ENCODE data around the gene ROM1.
A peak's percentile ranks its signal among the peaks of the same experiment; 100 is the strongest.
"Not testable (repeated sequence)": the region's sequence is repeated elsewhere in the genome, so short reads cannot be mapped to it uniquely, and the experiment has no call there.

Gene ROM1

DNA sequence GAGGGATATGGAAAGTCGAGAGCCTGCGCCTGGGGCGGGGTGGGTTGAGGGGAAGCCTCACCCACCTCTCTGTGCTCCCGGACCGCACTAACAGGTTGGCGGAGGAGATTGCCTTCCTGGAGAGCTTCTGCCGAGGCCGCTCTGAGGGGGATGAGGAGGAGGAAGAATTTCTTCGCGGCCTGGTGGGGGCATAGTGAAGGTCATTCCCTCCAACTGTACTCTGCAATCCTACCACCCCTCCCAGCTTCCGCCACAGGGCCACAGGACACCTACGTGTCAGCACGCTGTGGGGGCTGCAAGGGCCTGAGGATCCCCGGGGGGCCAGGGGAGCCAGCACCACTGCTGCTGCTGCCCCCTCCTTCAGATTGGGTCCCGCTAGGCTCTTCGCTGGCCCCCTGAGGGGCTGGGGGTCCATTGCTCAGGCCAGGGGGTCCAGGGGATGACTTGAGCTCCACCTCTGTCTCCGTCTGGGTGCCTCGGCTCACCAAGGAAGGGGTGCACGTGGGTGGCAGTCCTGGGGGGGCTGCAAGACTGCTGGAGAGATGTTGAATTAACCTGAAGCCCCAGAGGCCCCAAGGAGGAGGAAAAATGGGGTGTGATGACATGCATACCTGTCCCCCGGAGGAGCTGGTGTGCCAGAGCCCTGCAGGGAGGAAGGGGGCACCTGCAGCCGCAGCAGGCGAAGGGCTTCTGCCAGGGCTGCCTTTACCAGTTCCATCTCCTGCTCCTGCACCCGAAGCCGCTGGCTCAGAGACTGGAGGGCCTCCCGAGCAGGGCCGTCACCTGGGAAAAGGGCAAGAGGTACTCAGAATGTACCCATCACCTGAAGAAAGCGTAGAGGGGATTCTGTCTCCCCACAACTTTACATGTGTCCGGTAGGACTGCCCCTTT is 2.0 kb upstream of the ROM1 start:
- no peak for DNase-seq

DNA sequence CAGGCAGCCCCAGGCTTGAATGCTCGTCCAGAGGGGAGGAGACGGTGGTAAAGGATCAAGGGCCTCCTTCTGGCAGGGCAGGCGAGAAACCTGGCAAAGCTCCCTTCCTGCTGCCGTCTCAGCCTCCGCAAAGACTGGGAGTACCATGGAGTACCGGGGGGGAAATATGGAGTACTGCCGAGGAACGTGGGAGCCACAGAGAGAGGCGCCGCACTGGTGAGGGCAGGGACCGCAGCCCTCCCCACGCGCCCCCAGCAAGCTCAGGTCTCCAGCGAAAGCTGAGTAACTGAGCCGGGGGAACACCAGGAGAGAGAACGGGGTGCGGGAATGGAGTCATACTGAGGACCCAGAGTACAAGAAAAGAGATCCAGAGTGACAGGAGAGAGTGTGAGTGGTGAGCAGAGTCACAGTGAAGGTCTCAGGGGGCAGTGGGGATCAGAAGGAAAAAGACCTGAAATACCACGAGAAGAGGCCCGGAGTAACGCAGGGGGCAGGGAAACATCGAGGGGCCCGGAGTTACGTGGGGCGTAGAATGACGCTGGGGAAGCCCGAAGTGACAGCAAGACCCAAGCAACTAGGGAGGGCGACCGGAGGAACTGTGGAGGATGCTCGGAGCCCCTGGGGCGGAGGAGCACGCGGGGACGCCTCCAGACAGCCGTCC is 1.2 kb upstream of the ROM1 start:
- no peak for DNase-seq

DNA sequence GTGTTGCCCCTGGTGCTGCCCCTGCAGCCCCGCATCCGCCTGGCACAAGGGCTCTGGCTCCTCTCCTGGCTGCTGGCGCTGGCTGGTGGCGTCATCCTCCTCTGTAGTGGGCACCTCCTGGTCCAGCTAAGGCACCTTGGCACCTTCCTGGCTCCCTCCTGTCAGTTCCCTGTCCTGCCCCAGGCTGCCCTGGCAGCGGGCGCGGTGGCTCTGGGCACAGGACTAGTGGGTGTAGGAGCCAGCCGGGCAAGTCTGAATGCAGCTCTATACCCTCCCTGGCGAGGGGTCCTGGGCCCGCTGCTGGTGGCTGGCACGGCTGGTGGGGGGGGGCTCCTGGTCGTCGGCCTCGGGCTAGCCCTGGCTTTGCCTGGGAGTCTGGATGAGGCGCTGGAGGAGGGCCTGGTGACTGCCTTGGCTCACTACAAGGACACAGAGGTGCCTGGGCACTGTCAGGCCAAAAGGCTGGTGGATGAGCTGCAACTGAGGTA is 278 bp downstream of the ROM1 start:
- no peak for DNase-seq

DNA sequence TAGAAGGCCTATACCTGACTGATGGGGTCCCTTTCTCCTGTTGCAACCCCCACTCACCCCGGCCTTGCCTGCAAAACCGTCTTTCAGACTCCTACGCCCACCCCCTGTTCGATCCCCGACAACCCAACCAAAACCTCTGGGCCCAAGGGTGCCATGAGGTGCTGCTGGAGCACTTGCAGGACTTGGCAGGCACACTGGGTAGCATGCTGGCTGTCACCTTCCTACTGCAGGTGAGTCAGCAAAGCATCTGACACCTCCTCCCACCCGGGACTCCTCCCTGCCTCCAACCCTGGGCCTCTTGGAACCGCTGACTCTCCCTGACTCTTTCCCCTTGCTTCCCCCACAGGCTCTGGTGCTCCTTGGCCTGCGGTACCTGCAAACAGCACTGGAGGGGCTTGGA is 1.2 kb downstream of the ROM1 start:
- DNase-seq: no peak

DNA sequence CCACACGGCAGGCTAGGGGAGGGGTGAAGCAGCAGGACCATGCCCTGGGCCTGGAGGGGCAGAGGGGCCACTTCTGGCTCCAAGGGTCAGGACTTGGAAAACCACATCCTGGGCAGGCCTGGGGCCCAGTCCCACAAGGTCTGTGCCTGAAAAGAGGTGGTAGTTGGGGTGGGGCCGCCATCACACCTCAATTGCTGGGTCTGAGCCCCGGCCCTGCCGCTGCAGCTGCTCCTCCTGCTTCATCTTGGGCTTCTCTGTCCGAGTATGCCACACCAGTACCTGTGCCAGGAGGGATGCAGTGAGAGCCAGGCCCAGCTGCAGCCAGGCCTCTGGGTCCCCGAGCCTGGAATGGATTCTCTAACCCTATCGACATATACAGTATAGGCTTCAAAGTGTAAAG is 2.5 kb downstream of the ROM1 start:
- no peak for DNase-seq

DNA sequence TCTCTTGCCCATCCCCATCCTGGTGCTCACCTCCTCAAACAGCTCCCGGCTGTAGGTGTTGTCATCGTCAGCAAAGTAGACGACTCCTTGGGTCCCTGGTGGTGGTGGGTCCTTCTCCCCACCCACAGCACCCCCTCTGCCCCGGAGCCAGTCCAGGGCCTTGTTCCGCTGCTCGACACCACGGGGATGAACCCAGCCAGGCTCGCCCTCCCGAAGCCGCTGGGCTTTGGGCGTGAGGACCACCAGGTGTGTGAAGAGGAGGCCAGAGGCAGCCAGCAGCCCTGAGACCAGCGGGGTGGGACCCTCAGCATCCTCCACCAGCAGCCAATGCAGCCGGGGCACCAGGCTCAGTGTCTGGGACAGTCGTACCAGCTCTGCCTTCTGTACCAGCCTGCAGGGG is 3.9 kb downstream of the ROM1 start:
- DNase-seq: not testable (repeated sequence)

DNA sequence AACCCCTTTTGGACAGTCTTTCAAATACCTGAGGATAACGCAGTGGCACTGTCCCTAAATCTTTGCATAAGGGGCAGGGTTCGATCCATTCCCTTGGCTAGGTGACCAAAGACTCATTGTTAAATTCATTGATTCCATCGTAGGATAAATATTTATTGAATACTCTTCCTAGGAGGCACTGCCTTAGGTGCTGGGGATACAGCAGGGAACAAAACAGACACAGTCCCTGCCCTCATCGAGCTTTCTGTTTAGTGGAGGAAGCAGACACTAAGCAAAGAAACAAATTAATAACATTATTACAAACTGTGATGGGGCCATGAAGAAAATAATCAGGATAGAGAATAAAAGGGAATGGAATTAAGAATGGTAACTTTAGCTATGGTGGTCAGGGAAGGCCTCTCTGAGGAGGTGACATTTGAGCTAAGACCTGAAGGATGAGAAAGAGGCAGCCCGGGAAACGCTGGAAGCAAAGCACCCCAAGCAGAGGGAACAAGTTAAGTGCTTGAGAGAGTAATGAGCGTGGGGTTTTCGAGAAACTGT is 8.0 kb downstream of the ROM1 start:
- DNase-seq: no peak

DNA sequence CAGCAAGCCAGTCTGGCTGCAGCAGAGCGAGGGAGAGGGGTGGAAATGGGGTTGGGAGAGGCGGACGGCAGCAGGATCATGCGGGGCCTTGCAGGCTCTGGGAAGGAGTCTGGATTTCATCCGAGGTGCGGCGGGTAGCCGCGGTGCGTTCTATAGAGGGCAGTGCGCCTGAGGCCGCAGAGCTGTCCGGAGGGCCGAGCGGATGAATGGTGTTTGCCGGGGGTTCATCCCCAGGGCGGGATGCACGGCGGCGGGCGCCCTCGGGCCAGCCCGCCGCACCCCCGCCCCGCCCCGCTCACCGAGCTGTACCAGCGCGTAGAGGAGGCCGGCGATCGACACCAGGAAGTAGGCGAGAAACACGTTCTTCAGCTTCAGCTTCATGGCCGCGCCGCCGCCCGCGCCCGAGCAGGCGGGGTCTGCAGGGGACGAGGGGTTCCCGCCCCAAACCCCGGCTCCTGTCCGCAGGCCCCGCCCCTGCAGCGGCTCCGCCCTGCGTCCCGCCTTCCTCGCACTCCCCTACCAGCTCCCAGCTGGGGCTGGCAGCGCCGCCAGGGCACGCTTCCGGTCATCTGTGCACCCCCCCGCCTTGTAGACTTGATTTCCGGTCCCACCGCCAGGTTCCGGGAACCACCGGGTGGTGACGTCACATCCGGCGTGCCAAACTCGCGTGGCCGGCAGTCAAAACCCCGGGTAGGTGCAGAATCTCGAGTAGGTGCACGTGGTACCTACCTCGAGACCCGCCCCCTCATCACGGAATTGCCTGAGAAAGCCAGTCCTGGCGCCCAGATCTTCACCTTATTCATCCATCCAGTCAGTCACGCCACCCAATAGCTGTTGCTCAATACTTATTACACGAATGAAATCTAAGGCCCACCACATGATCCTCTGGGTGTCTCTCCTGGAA is 8.8 kb downstream of the ROM1 start, which contains the start of gene B3GAT3:
B3GAT3 (minus strand) TSS at position 420 of the 904 bp plus-strand sequence; CDS start at position 381, 39 bp downstream.
- peak; percentile 80 for DNase-seq

DNA sequence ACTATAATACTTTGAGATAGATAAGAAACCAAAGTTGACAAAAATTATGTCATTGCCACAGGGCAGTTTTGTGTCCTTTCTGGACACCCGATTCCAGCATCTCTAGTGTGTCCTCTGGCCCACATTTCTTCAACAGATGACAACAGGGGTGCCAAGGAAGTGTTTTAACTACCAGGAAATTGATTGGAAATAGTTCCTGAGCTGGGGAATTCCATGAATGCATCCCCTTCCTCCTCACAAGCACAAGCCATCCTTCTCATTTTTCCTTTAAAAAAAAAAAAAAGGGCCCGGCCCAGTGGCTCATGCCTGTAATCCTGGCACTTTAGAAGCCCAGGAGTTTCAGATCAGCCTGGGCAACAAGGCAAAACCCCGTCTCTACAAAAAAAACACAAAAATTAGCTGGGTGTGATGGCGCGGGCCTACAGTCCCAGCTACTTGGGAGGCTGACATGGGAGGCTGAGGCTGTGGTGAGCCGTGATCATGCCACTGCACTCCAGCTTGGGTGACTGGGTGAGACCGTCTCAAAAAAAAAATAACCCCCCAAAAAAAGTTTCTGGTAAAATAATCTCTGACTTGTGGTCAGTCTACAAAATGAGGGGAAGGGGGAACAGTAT is 9.5 kb downstream of the ROM1 start:
- no peak for DNase-seq

DNA sequence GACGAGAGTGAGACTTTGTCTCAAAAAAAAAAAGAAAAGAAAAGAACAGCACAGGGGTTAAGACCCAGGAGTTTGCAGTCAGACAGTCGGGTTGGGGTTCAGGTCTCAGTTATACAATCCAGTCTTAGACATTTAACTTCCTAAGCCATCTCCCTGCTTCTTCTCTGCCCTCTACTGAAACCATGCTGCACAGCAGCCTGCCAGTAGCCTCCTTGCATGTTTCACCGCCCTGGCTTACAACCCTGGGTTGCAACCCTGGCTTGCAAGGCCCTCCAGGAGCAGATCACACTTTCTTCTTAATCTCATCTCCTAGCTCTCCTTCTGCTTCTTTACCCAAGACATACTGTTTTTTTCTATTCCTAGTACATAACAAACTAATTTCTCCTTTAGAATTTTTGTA is 14.7 kb downstream of the ROM1 start:
- DNase-seq: no peak

DNA sequence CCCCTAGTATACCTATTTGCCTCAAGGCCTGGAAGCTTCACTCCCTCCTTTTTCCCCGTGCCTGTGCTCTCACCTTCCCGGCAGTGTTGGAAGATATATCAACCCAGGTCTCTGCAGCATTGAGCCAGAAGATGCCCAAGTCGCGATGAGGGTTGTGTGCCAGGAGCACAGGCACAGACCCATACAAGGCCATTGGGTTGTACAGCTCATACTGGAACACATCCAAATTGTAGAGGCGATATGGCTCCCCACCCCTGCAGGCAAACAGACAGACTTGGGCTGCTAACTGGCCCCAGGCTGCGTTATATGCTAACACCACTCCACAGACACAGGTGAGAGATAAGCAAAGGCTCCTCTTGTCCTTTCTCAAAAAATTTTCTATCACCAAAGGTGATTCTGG is 19.4 kb downstream of the ROM1 start:
- DNase-seq: no peak

DNA sequence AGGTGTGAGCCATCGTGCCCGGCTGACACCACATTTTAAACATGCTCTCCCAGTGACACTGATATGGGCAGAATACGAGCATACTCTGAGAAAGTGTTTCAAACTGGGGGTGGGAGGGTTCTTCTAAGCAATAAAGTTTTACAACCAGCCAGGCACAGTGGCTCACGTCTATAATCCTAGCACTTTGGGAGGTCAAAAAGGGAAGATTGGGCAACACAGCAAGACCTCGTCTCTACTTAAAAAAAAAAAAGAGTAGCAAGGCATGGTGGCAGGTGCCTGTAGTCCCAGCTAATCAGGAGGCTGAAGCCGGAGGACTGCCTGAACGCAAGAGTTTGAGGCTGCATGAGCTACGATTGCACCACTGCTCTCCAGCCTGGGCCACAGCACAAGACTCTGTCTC is 31.2 kb downstream of the ROM1 start:
- no peak for DNase-seq

DNA sequence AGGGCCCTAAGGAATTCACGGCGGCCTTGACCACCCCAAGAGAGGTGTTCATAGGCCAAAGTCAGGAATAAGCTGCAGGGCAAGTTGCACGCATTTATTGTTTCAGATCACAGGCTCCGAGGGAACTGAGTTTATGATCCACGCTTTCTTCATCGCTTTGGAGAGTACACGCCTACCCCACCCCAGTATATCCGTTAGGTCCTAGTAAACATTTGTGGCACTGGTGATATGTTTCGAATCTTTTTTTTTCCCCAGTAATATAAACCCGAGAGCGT is 32.6 kb downstream of the ROM1 start:
- no peak for DNase-seq

DNA sequence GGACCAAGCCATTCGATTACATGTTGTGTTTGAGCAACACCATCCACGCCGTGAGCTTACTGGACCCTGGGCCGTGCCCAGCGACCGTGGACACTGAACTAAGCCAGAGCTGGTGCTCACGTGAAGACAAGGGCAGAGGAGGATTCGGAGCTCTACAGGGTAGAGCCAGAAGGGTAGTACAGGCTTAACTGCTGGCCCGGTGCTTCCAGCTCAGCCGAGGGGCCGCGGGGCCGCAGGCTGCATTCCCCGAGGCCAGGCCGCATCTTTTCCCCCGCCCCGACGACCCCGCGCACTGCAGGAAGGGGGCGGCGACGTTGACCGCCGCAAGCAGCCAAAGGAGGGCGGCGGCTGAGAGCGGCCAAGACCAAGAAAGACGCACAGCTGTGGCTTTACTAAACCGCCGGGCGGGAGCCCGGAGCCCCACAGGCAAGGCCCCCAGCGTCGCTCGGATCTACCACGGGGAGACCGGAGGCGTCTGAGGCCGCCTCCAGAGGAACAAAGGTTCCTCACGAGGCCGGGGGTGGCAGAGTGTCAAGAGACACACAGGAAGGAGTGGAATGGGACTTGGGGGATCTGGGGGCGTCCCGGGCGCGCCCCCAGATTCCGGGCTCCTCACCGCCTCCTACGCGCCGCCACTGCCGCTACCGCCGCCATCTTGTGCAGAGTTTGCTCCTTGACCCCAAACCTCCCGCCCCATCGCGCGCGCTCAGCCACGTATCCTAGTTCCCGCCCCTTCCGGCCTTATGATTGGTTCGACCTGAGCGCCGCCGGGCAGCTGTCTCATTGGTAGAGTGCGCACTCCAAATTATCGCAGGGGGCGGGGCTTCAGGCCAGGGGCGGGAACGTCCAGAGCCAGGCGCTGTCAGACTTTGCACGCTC is 33.1 kb downstream of the ROM1 start, which contains the start of gene GANAB:
GANAB (minus strand) TSS at position 668 of the 879 bp plus-strand sequence; CDS start at position 654, 14 bp downstream.
- peak; percentile 91 for DNase-seq

DNA sequence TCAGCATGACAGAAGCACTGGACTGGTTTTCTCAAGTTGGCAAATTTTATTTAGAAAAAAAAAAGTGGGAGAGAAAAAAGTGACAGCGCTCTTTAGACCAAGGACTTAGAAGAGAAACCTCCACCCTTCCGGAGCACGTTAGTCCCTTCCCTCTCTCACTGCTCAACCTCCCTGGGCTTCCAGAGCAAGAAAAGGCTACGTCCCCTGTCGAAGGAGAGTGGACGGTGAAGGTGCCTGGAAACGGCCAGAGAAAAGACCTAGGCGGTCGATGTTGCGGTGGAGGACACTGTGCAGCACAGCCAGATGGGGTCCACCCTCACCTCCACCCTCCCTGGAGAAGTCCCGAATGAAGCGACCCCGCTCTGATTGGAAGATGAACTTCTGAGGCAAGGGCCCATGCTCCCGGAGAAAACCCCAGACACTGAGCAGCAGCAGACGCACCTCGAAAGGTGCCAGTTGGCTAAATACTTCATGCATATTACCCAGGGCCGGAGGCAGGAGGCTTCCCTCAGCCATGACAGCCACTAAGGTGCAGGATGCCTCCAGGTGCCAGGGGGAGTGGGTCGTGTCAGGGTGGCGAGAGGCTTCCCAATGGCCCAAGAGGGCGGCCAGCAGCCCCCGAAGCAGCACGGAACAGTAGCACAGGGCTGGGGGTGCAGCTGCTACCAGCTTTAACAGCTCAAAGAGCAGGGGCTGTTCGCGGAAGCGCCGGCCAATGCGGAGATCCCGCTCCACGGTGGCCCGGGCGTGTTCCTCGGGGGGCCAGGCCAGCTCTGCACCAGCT is 34.0 kb downstream of the ROM1 start:
- DNase-seq: no peak

DNA sequence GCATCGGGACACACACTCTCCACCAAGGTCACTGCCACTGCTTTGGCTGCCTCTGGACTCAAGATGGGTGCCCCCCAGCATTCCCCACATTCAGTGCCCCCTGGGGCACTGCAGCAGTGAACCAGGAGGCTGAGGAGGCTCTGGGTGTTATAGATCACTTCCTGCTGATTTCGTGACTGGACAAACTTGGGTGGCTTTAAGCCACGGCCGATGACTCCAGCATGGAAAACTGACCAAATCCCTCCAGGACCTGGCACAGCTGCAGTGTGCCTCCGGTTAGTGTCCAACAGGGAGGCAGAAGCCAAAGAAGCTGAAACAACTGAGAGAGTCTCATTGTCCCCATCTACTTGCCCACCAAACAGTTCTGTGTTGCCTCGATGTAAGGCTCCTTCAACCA is 34.5 kb downstream of the ROM1 start:
- no peak for DNase-seq

DNA sequence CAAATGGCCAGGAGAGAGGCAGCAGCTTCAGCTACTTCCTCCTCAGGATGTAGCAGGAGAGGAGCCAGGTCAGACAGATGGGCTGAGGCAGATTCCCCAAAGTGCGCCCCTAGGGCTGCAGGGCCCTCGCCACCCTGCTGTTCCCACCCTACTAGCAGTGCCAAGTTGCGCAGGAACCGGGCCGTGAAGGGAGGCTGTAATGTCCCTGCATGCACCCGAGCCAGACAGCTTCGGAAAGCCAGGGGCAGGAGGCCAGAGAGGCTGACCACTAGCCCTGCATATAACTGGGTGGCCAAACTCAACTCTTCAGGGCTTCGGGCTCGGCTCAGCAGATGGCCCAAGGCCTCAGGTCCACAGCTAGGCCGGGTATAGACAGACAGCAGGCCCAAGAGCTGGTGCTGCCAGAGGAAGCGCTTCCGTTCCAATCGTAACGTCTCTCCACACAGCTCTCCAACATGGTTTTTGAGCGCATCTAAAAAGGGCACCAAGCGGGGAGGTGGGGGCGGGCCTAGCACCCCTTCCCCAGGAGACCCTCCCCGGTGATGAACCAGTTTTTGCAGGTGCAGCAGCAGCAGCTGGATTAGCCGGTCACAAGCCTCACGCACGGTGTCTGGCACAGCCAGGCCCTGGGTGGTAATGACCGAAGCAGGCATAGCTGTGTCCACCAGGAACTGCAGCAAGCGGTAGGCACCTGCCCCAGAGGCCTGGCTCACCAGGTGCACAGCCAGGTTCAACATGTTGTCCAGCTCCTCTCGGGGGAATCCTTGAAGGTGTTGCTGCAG is 35.3 kb downstream of the ROM1 start:
- no peak for DNase-seq

DNA sequence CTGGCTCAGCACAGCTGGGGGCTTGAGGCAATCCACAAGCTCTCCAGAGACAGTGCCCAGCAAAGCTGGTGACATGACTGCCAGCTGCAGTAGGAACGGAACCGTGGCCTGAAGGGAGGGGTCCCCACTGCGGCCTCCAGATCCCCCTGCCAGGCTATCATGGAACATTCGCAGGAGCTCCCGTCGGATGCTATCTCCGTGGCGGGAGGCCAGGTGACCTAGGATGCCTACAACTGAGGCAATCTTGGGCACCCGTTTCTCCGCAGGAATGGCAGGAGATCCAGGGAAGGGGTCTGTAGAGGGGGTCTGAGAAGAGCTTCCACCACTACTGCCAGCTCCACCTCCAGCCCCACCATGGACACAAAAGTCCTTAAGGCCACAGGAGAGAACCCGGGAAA is 35.9 kb downstream of the ROM1 start:
- DNase-seq: no peak

DNA sequence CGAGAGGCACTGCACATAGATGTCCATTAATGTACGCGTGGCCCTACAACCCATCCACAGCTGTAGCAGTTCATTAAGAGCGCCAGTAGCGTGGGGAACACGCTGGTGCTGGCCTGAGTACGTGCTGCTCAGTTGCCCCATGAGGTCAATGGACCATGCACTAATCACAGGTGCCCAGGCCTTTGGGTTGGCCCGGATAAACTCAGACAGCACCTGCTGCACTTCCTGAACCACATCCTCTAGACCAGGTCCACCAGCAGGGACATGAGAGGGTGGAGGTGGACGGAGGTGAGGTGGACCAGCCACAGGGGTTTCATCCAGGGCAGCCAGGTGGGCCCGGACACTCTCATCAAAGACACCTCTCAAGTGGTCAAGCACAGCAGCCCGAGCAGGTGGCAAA is 36.4 kb downstream of the ROM1 start:
- DNase-seq: no peak

DNA sequence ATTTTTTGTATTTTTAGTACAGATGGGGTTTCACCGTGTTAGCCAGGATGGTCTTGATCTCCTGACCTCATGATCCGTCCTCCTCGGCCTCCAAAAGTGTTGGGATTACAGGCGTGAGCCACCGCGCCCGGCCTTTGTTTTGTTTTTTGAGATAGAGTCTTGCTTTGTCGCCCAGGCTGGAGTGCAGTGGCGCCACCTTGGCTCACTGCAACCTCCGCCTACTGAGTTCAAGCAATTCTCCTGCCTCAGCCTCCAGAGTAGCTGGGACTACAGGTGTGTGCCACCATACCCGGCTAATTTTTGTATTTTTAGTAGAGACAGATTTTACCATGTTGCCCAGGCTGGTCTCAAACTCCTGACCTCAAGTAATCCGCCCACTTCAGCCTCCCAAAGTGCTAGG is 37.2 kb downstream of the ROM1 start:
- not testable (repeated sequence) for DNase-seq

All from NCI-H1694 (cell line).